Right lobe of liver (tissue), 6 donors: ENCODE results near the gene USF2. TPM values are rescaled to one million over a fixed set of nuclear protein-coding genes. Genes with fewer than 3 reads are reported as not detected.
"Not testable (repeated sequence)": the region's sequence is repeated elsewhere in the genome, so short reads cannot be mapped to it uniquely, and the experiment has no call there.

ENCODE experiments used
- ATAC-seq, 4 donors: fragments of 200-7000 bp; cut with Tn5 transposase; one replicate each; pipeline ENCODE4 v1.9.1; 2020; ENCODE audit warnings: mild to moderate bottlenecking in 4 of 4, moderate library complexity in 4 of 4
- DNase-seq, 3 donors: peaks; one replicate each; pipeline ENCODE4 v3.0.0-alpha.2; 2020
- H3K27ac ChIP-seq, 3 donors: fragments of 200-600 bp; one replicate each; pipeline ENCODE4 v1.8.0; 2022
- H3K27me3 ChIP-seq, 2 donors: fragments of 200-600 bp; one replicate each; pipeline ENCODE4 v1.8.0; 2022
- H3K36me3 ChIP-seq, 4 donors: fragments of 200-600 bp; sonication (generic) in 1 of 4; one replicate each; pipeline versions ENCODE4 v1.5.1 to v1.8.0; 2017 to 2022; ENCODE audit warnings: control low read depth in 1 of 4
- H3K4me1 ChIP-seq, 4 donors: fragments of 200-600 bp; sonication (generic) in 1 of 4; one replicate each; pipeline versions ENCODE4 v1.5.1 to v1.8.0; 2017 to 2022; ENCODE audit warnings: control low read depth in 1 of 4
- H3K4me3 ChIP-seq, 3 donors: fragments of 200-600 bp; one replicate each; pipeline ENCODE4 v1.8.0; 2022
- H3K9me3 ChIP-seq, 4 donors: fragments of 200-600 bp; sonication (generic) in 1 of 4; one replicate each; pipeline versions ENCODE4 v1.5.1 to v1.8.0; 2017 to 2022; ENCODE audit warnings: control low read depth in 1 of 4
- CTCF ChIP-seq, 4 donors: fragments of 200-600 bp in 3 of 4; fragments of 450-650 bp in 1 of 4; IDR thresholded peaks; one replicate each; pipeline versions ENCODE4 v1.5.1 to v1.8.0; 2016 to 2022; ENCODE audit warnings: antibody characterized with exemption in 4 of 4, mild to moderate bottlenecking in 2 of 4
- POLR2A ChIP-seq: fragments of 450-650 bp; IDR thresholded peaks from one replicate; pipeline ENCODE4 v1.6.1; 2017; ENCODE audit warnings: antibody characterized with exemption, mild to moderate bottlenecking
- WGBS: methylation state at CpG from one replicate; pipeline ENCODE4 v1.1.6; 2018; ENCODE audit warnings: low coverage, low lambda C conversion rate; ENCODE audit not compliant: insufficient coverage; ENCODE audit errors: missing lambda C conversion rate; 5-methylcytosine and 5-hydroxymethylcytosine counted together
- intact Hi-C, 2 donors: fragments of 100-400 bp; cut with DNase I; formaldehyde crosslinking; loops; one replicate each; pipeline versions ENCODE4 v1.11.2 to v1.14.1; 2022
- long read RNA-seq: library from polyadenylated mRNA; unstranded; transcript quantifications from one replicate; pipeline ENCODE4 v2.0.0, GENCODE V29; 2019
- total RNA-seq, 6 experiments: library from RNA; depleted of rRNA in 2 of 6; stranded (reverse); fragments of >200 nt in 2 of 6; fragmentation: NEBNext Ultra II Directional in 3 of 6; extraction: Animal tissue kit (Norgen Biotek cat#: 25700) in 3 of 6; gene quantifications; one replicate each; pipeline versions ENCODE4 v1.1.0 to v1.2.4, GENCODE V29; 2016 to 2023
- donor health status: DM: no; HTN: yes; CAD: no.
- donor health status: DM: no; HTN: no; CAD: no.
- donor health status: DM: no; HTN: no; CAD: no.
- donor health status: DM: no; HTN: yes; CAD: no.
- donor health status: DM: no; HTN: yes; CAD: no.

Gene USF2
- total RNA-seq: 10 to 100 TPM; 65.4 to 78.5 (median 75.7) TPM
- long read RNA-seq, partial matches to known transcripts: 1 of 7 reads
- long read RNA-seq, other reads (novel, unspliced or antisense): 2 of 7 reads

GRCh38 chr19:35268536-35269437, at the start of gene USF2:
USF2 (plus strand) TSS chr19:35268962; CDS start chr19:35269102, 140 bp downstream.
- ATAC-seq (peak in 2 of 4 donors; percentile 15 to 24), DNase-seq (peak; percentile 83 to 89 (median 89))
- 0% methylated on average over 19 of the region's 126 CpGs for WGBS
- peaks cover 0 to 36% (median 15%) of the 10 kb centered on the region in 4 donors for H3K4me1 ChIP-seq
- no peak for TF ChIP-seq POLR2A
- no peak for TF ChIP-seq CTCF (IDR thresholded peaks at IDR 0.05)
- peak within 1 kb of the TSS; percentile 82 to 92 (median 92) for H3K27ac ChIP-seq
- no peaks in the 10 kb centered on the region for H3K9me3 ChIP-seq
- H3K4me3 ChIP-seq: peak within 1 kb of the TSS; percentile 73 to 86 (median 79)
- H3K36me3 ChIP-seq: peaks cover 0 to 10% (median 5%) of the 10 kb centered on the region in 4 donors
- intact Hi-C loops: no loop called here
- no peaks in the 10 kb centered on the region for H3K27me3 ChIP-seq

DNA sequence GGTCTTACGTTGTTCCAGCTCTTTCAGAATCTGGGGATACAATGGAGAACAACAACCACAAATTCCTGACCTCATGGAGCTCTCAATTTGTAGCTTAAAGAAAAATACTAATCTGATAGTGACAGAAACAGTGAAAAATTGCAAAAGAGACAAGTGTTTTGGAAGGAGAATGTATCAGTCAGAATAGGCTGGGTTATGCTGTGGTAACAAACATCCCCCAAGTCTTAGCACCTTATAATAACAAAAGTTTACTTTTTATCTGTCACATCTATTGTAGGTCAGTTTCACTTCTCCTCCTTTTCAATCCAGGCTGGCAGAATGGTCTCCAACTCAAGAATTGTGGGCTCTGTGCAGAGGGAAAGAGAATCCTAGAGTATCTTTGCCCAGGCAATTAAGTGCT, 49.8 kb upstream of the USF2 start:
- WGBS: 78% methylated on average over 1 of the region's 1 CpG
- no peaks in the 10 kb centered on the region for H3K4me1 ChIP-seq
- H3K9me3 ChIP-seq: no peaks in the 10 kb centered on the region
- intact Hi-C loops: no loop called here
- no peaks in the 10 kb centered on the region for H3K27me3 ChIP-seq
- H3K4me3 ChIP-seq: no peak overlapping the region
- ATAC-seq (no peak), DNase-seq (no peak)
- no peak overlapping the region for H3K27ac ChIP-seq
- TF ChIP-seq CTCF (IDR thresholded peaks at IDR 0.05) (no peak), POLR2A (no peak)
- H3K36me3 ChIP-seq: no peaks in the 10 kb centered on the region

DNA sequence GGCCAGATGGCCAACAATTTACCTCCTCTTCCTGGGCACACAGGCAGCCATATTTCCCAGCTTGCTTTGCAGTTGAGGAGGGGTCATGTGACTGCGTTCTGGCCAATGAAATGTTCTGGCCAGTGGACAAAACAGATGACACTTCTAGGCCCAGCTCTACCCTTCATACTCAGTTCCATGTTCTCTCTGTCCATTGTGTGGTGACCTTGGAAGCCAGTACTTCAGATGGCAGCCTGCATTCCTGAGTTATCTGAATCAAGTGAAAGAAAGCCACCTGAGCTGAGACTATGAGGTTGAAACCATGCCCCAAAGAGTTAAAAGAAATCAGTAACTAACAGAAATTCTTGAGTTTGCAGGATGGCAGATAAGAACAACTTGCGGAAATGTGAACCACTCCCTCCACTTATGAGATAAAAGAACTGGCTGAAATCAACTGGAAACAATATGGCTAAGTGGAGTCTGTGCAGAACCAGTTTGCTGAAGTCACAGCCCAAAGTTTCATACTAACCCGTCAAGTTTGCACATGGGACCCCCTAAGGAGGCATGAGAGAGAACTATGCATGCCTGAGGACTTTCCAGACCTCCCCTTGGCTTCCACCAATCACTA, 48.3 kb upstream of the USF2 start:
- TF ChIP-seq CTCF (IDR thresholded peaks at IDR 0.05): no peak
- no peak for TF ChIP-seq POLR2A
- WGBS: 67% methylated on average over 3 of the region's 3 CpGs
- H3K9me3 ChIP-seq: no peaks in the 10 kb centered on the region
- H3K36me3 ChIP-seq: no peaks in the 10 kb centered on the region
- no peak overlapping the region for H3K27ac ChIP-seq
- no peak for DNase-seq
- no peaks in the 10 kb centered on the region for H3K4me1 ChIP-seq
- H3K4me3 ChIP-seq: no peak overlapping the region
- intact Hi-C loops: no loop called here
- H3K27me3 ChIP-seq: no peaks in the 10 kb centered on the region
- ATAC-seq: no peak

DNA sequence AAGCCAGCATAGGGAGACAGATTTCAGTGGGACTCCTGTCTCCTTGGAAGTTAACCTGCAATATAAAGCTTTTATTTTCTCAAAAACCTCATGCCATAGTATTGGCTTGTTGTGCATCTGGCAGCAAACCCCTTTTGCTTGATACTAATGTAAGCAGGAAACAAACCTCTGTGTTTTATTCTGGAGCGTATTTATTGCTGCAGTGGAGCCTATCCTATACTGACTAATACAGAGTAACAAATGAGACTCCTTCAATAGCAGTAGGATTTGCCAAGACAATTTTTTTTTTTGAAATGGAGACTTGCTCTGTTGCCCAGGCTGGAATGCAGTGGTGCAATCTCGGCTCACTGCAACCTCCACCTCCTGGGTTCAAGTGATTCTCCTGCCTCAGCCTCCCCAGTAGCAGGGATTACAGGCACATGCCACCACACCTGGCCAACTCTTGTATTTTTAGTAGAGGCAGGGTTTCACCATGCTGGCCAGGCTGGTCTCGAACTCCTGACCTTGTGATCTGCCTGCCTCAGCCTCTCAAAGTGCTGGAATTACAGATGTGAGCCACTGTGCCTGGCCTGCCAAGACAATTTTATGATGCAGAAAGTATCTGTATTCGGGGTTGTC, 47.7 kb upstream of the USF2 start:
- not testable (repeated sequence) for H3K27ac ChIP-seq
- 78% methylated on average over 3 of the region's 4 CpGs for WGBS

More for the DNA sequence above, 47.7 kb upstream of the USF2 start:
- DNase-seq, H3K36me3 ChIP-seq, H3K4me3 ChIP-seq, H3K9me3 ChIP-seq, H3K4me1 ChIP-seq, ATAC-seq, intact Hi-C loops, H3K27me3 ChIP-seq: not testable (repeated sequence)
